GM12878 (cell line): ENCODE results near the gene HSPB6. TPM values are rescaled to one million over a fixed set of nuclear protein-coding genes. Genes with fewer than 3 reads are reported as not detected.

Source experiments
- ATAC-seq: fragments of 200-7000 bp; cut with Tn5 transposase; 3 replicates; pipeline ENCODE4 v1.9.1; 2020; ENCODE audit warnings: mild to moderate bottlenecking, moderate library complexity
- BruUV-seq: library from RNA; stranded (reverse); fragments of 400-500 nt; replicated peaks from 2 replicates; lab custom pipeline; 2021; lab: Mats Ljungman, UMichigan
- CTCF ChIA-PET: fragments of 300-600 bp; sonication (Branson Sonifier 250); formaldehyde crosslinking; extraction: SDS; loops from one replicate; lab custom pipeline; 2021; ENCODE audit warnings: inconsistent platforms; lab: Yijun Ruan, JAX
- POLR2A ChIA-PET: fragments of 350-600 bp; formaldehyde crosslinking; extraction: SDS; loops from one replicate; lab custom pipeline; 2021; ENCODE audit warnings: inconsistent platforms; lab: Charles Lee
- RAD21 ChIA-PET: fragments of 300-600 bp; sonication (Branson Sonifier 250); formaldehyde crosslinking; loops from one replicate; lab custom pipeline; 2023; ENCODE audit warnings: antibody characterized with exemption; ENCODE audit not compliant: unreplicated experiment; lab: Charles Lee
- SMC1A ChIA-PET: fragments of 300-600 bp; sonication (Branson Sonifier 250); formaldehyde crosslinking; loops from one replicate; lab custom pipeline; 2023; ENCODE audit not compliant: unreplicated experiment, uncharacterized antibody; lab: Charles Lee
- DNase-seq: peaks from one replicate; pipeline ENCODE4 v3.0.0-alpha.2; 2011; ENCODE audit warnings: low read depth, low spot score
- FAIRE-seq: peaks from 3 replicates; lab custom pipeline; 2011; peaks lifted over from hg19 to GRCh38; lab: Jason Lieb, UNC
- H2AFZ ChIP-seq: 2 replicates; pipeline ENCODE4 v1.6.0; 2011; ENCODE audit warnings: low read depth, low read length, control low read depth; ENCODE audit not compliant: control insufficient read depth
- H3K27ac ChIP-seq: 2 replicates; pipeline ENCODE4 v1.5.1; 2011; ENCODE audit warnings: control low read depth; ENCODE audit not compliant: control insufficient read depth, insufficient read depth
- H3K27me3 ChIP-seq, 2 experiments: replicated peaks in 1 of 2; 2 replicates each; pipeline versions ENCODE4 v1.6.0 to v1.6.1; 2011; ENCODE audit warnings: low read length in 1 of 2; ENCODE audit not compliant: control insufficient read depth in 2 of 2, insufficient read depth in 2 of 2
- H3K36me3 ChIP-seq, 2 experiments: 2 replicates each; pipeline ENCODE4 v1.5.1; 2011; ENCODE audit warnings: low read length in 1 of 2; ENCODE audit not compliant: control insufficient read depth in 2 of 2, insufficient read depth in 2 of 2
- H3K4me1 ChIP-seq: 2 replicates; pipeline ENCODE4 v1.6.1; 2011; ENCODE audit warnings: mild to moderate bottlenecking, low read length, moderate library complexity, mixed read lengths; ENCODE audit not compliant: control insufficient read depth, insufficient read depth
- H3K4me2 ChIP-seq: 2 replicates; pipeline ENCODE4 v1.6.0; 2011; ENCODE audit warnings: control low read depth; ENCODE audit not compliant: control insufficient read depth, insufficient read depth
- H3K4me3 ChIP-seq: fragments of 200-600 bp; sonication (generic); 2 replicates; pipeline ENCODE4 v1.5.1; 2016
- H3K79me2 ChIP-seq: 2 replicates; pipeline ENCODE4 v1.6.0; 2011; ENCODE audit warnings: low read length; ENCODE audit not compliant: control insufficient read depth, insufficient read depth
- H3K9ac ChIP-seq: 2 replicates; pipeline ENCODE4 v1.8.0; 2011; ENCODE audit warnings: low read length, control low read depth, mixed read lengths; ENCODE audit not compliant: control insufficient read depth, insufficient read depth
- H3K9me3 ChIP-seq: replicated peaks from 3 replicates; pipeline ENCODE4 v1.5.1; 2011; ENCODE audit warnings: mild to moderate bottlenecking, low read length; ENCODE audit not compliant: control insufficient read depth, insufficient read depth
- H4K20me1 ChIP-seq: 2 replicates; pipeline ENCODE4 v1.6.0; 2011; ENCODE audit not compliant: control insufficient read depth, insufficient read depth
- BRCA1 ChIP-seq: IDR thresholded peaks from 2 replicates; pipeline ENCODE4 v1.6.1; 2011; ENCODE audit warnings: low read depth, low read length, improper control_type of control experiment
- CREB1 ChIP-seq: IDR thresholded peaks from 2 replicates; pipeline ENCODE4 v1.6.1; 2012; ENCODE audit warnings: low read depth, mild to moderate bottlenecking, inconsistent platforms
- CREM ChIP-seq: IDR thresholded peaks from 2 replicates; pipeline ENCODE4 v1.6.1; 2014; ENCODE audit warnings: antibody characterized with exemption, low read depth
- ESRRA ChIP-seq: IDR thresholded peaks from 2 replicates; pipeline ENCODE4 v1.6.1; 2012; ENCODE audit warnings: mild to moderate bottlenecking, low read length, improper control_type of control experiment
- FOS ChIP-seq: IDR thresholded peaks from 3 replicates; pipeline ENCODE4 v1.6.1; 2011; ENCODE audit warnings: borderline replicate concordance; ENCODE audit not compliant: insufficient read length; ENCODE audit errors: extremely low read depth
- GABPA ChIP-seq: IDR thresholded peaks from 2 replicates; pipeline ENCODE4 v1.6.1; 2014; ENCODE audit warnings: antibody characterized with exemption, low read depth, mild to moderate bottlenecking, inconsistent platforms
- NBN ChIP-seq: fragments of 450-650 bp; IDR thresholded peaks from 2 replicates; pipeline ENCODE4 v1.6.1; 2016
- POLR2AphosphoS2 ChIP-seq: IDR thresholded peaks from 2 replicates; pipeline ENCODE4 v1.6.1; 2011; ENCODE audit warnings: low read depth, mild to moderate bottlenecking, low read length, improper control_type of control experiment, moderate library complexity
- POU2F2 ChIP-seq: IDR thresholded peaks from 3 replicates; pipeline ENCODE4 v1.6.1; 2011; ENCODE audit warnings: low read depth, mild to moderate bottlenecking, low read length, borderline replicate concordance
- RAD51 ChIP-seq: fragments of 450-650 bp; IDR thresholded peaks from 2 replicates; pipeline ENCODE4 v1.6.1; 2016; ENCODE audit warnings: moderate library complexity, mild to moderate bottlenecking, inconsistent platforms
- RCOR1 ChIP-seq: conservative IDR thresholded peaks from 2 replicates; pipeline ENCODE4 v1.6.1; 2012; ENCODE audit warnings: low read depth, low read length, improper control_type of control experiment
- SKIL ChIP-seq: fragments of 450-650 bp; IDR thresholded peaks from 2 replicates; pipeline ENCODE4 v1.6.1; 2017; ENCODE audit warnings: mild to moderate bottlenecking, low read depth, inconsistent platforms; ENCODE audit not compliant: poor library complexity, severe bottlenecking
- SREBF2 ChIP-seq: IDR thresholded peaks from 2 replicates; pipeline ENCODE4 v1.6.1; 2012; ENCODE audit warnings: mild to moderate bottlenecking, low read length
- TARDBP ChIP-seq: IDR thresholded peaks from 2 replicates; pipeline ENCODE4 v1.6.1; 2016; ENCODE audit warnings: borderline replicate concordance
- WGBS: methylation state at CpG from one replicate; pipeline ENCODE4 v1.1.6; 2016; ENCODE audit warnings: low lambda C conversion rate; ENCODE audit not compliant: insufficient replicate concordance, insufficient coverage; ENCODE audit errors: missing lambda C conversion rate; 5-methylcytosine and 5-hydroxymethylcytosine counted together
- in situ Hi-C: fragments of 300-500 bp; cut with MboI; formaldehyde crosslinking; loops from 9 replicates; pipeline ENCODE4 v1.14.3; 2018; ENCODE audit warnings: mixed read lengths
- intact Hi-C: fragments of 100-400 bp; cut with micrococcal nuclease; formaldehyde crosslinking; loops from one replicate; pipeline ENCODE4 v1.14.2; 2022; ENCODE audit not compliant: unreplicated experiment
- polyA plus RNA-seq, 11 experiments: library from polyadenylated mRNA; depleted of rRNA in 4 of 11; unstranded in 6 of 11; stranded (reverse) in 5 of 11; fragments of >200 nt; fragmentation: Nextera tagmentation in 4 of 11; fragmentation: Illumina TruSeq in 1 of 11; extraction: Ambion mirVana in 4 of 11; extraction: Trizol in 1 of 11; gene quantifications; 1 replicate in 1 of 11; 2 replicates in 10 of 11; pipeline versions ENCODE4 v1.2.1 to v1.2.3, GENCODE V29; 2011 to 2016; ENCODE audit warnings: inconsistent platforms in 2 of 11, missing spikeins in 2 of 11, low read depth in 1 of 11
- total RNA-seq, 4 experiments: library from RNA; depleted of rRNA in 3 of 4; stranded (reverse); fragments of >200 nt in 3 of 4; fragmentation: Illumina TruSeq in 1 of 4; extraction: Trizol in 1 of 4; gene quantifications; 2 replicates each; pipeline versions ENCODE4 v1.2.1 to v1.2.3, GENCODE V29; 2013 to 2021
- TF ChIP-seq, protein P1 (sequence below): IDR thresholded peaks from 2 replicates; pipeline ENCODE4 v1.6.1; 2012; ENCODE audit warnings: low read length, inconsistent platforms
- TF ChIP-seq, protein P2 (sequence below): IDR thresholded peaks from 2 replicates; pipeline ENCODE4 v1.6.1; 2011; ENCODE audit warnings: borderline replicate concordance, low read depth, mild to moderate bottlenecking, moderate library complexity, low read length; ENCODE audit not compliant: insufficient read depth, poor library complexity, severe bottlenecking

Gene HSPB6
- total and polyA plus RNA-seq, 10 of the 15 experiments (the other 5 are each of a cell fraction or from before 2014, with no cell fraction given), result 0.09 to 1.6 (median 0.36) TPM; not detected in 4

DNA sequence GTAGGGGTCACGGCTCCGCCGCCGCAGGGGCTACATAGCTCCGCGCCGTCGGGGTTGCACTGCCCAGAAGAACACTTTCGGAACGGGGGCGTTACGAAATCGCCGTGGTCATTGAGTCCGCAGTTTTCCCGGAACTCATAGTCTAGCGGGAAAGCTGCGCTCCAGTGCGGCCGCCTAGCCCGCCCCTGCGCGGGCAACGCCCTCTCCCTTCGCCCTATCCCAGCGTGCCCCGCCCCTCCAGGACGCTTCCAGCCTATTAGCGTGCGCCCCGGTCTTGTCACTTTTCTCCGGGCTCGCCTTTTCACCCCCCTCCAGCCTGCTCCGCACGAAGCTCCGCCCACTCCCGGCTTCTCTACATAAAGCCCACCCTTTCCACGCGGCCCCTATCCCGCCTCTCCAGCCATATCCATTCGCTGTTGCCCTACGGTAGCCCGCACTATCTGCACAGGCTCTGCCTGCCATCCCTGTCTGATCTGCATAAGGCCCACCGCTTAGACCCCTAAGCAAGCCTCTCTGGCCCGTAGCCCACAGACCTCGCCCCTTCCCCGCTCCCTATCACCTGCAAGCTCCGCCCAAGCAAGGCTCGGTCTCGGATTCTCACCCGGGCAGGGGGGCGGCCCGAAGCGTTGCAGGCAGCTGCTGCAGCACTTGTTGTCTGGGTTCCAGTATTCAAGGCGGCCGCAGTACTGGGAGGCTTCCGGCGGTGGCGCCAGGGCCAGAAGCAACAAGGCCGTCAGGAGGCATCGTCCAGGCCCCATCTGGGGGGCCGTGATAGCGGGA, 16.2 kb downstream of the HSPB6 start:
- DNase-seq, result peak; percentile 86
- POLR2A ChIA-PET, result interaction anchor here (0.8 to 7.1 kb wide), 14 partner anchors 8 to 191 kb away, joined by 3 to 91 read pairs (median 4); partner anchors contain the start of genes COX6B1 and LIN37
- Histone ChIP-seq H3K79me2 (peaks cover 23% of the 10 kb centered on the region), H3K27ac (peak overlapping the region; percentile 99), H2AFZ (peak overlapping the region; percentile 76), H3K4me2 (peak overlapping the region; percentile 99), H4K20me1 (no peaks in the 10 kb centered on the region), H3K4me3 (peak overlapping the region; percentile 83), H3K4me1 (peaks cover 26% of the 10 kb centered on the region), H3K27me3 (no peaks in the 10 kb centered on the region), H3K36me3 (peaks cover 13 to 24% of the 10 kb centered on the region in 2 experiments; a peak in 3 of 4 replicates), H3K9ac (peak overlapping the region; percentile 88), H3K9me3 (no peaks in the 10 kb centered on the region)
- SMC1A ChIA-PET, result interaction anchor here (0.6 to 1.7 kb wide), 7 partner anchors 27 to 255 kb away, joined by 3 to 7 read pairs (median 4); partner anchors contain the start of gene NFKBID
- intact Hi-C loops (loop anchor here (2.0 kb wide), 2 partner anchors 24 to 48 kb away; no protein-coding TSS in a partner anchor), in situ Hi-C loops (no loop called here)
- BruUV-seq, result TSS peak; percentile 66
- CTCF ChIA-PET, result interaction anchor here (0.6 to 1.3 kb wide), 9 partner anchors 13 to 445 kb away, joined by 3 to 8 read pairs (median 3); no protein-coding TSS in a partner anchor
- RAD21 ChIA-PET, result interaction anchor here (0.6 to 2.5 kb wide), 10 partner anchors 22 to 198 kb away, joined by 3 to 18 read pairs (median 6); no protein-coding TSS in a partner anchor
- WGBS, result under 1% methylated on average over 63 of the region's 63 CpGs
- ATAC-seq, result peak; percentile 78
- FAIRE-seq, result peak; percentile 96
- TF ChIP-seq, protein P1, sequence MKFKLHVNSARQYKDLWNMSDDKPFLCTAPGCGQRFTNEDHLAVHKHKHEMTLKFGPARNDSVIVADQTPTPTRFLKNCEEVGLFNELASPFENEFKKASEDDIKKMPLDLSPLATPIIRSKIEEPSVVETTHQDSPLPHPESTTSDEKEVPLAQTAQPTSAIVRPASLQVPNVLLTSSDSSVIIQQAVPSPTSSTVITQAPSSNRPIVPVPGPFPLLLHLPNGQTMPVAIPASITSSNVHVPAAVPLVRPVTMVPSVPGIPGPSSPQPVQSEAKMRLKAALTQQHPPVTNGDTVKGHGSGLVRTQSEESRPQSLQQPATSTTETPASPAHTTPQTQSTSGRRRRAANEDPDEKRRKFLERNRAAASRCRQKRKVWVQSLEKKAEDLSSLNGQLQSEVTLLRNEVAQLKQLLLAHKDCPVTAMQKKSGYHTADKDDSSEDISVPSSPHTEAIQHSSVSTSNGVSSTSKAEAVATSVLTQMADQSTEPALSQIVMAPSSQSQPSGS, result no peak
- TF ChIP-seq, protein P2, sequence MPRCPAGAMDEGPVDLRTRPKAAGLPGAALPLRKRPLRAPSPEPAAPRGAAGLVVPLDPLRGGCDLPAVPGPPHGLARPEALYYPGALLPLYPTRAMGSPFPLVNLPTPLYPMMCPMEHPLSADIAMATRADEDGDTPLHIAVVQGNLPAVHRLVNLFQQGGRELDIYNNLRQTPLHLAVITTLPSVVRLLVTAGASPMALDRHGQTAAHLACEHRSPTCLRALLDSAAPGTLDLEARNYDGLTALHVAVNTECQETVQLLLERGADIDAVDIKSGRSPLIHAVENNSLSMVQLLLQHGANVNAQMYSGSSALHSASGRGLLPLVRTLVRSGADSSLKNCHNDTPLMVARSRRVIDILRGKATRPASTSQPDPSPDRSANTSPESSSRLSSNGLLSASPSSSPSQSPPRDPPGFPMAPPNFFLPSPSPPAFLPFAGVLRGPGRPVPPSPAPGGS, result no peak
- TF ChIP-seq NBN (peak; percentile 92), RAD51 (no peak), RCOR1 (no peak), POLR2AphosphoS2 (peak; percentile 85; the same call in 1 of the 2 replicates), TARDBP (no peak), CREB1 (no peak; the same call in 1 of the 2 replicates), FOS (peak; percentile 7), POU2F2 (peak; percentile 24; the same call in 1 of the 3 replicates), SKIL (no peak), CREM (no peak; the same call in 1 of the 2 replicates), SREBF2 (no peak), GABPA (no peak), BRCA1 (no peak), ESRRA (no peak)
